NCI-H748 treated with DMSO at 0.1 percent for 48 hours (cell line): ENCODE results near the gene CDH13.

ENCODE experiments used
- DNase-seq: peaks from one replicate; lab custom pipeline; 2025; lab: John Stamatoyannopoulos, UW

Gene CDH13

GRCh38 chr16:82699260-82699659 is 72.5 kb downstream of the CDH13 start:
- no peak for DNase-seq

GRCh38 chr16:82699711-82700495 is 73.1 kb downstream of the CDH13 start:
- no peak for DNase-seq

GRCh38 chr16:82700541-82701235 is 73.9 kb downstream of the CDH13 start:
- DNase-seq, result no peak

GRCh38 chr16:82701442-82701955 is 74.7 kb downstream of the CDH13 start:
- DNase-seq, result no peak

- DNase-seq, result no peak
These were observed 76.4 kb downstream of the CDH13 start for GRCh38 chr16:82703161-82703560.

GRCh38 chr16:82703871-82704768 is 77.4 kb downstream of the CDH13 start:
- no peak for DNase-seq

GRCh38 chr16:82709987-82710386 is 83.2 kb downstream of the CDH13 start:
- DNase-seq, result no peak

- DNase-seq, result no peak
These were observed 87.0 kb downstream of the CDH13 start for GRCh38 chr16:82713778-82714177.

GRCh38 chr16:82715160-82715559 is 88.4 kb downstream of the CDH13 start:
- no peak for DNase-seq

GRCh38 chr16:82715833-82716232 is 89.1 kb downstream of the CDH13 start:
- no peak for DNase-seq

GRCh38 chr16:82716361-82716855 is 89.6 kb downstream of the CDH13 start:
- DNase-seq, result no peak

GRCh38 chr16:82720414-82720813 is 93.6 kb downstream of the CDH13 start:
- DNase-seq, result no peak

- no peak for DNase-seq
These were observed 99.5 kb downstream of the CDH13 start for GRCh38 chr16:82726306-82726705.

GRCh38 chr16:82728901-82729300 is 102.1 kb downstream of the CDH13 start:
- DNase-seq, result no peak

GRCh38 chr16:82730901-82731300 is 104.1 kb downstream of the CDH13 start:
- DNase-seq, result no peak

GRCh38 chr16:82732461-82732860 is 105.7 kb downstream of the CDH13 start:
- DNase-seq, result no peak

GRCh38 chr16:82735186-82735585 is 108.4 kb downstream of the CDH13 start:
- no peak for DNase-seq

- DNase-seq, result no peak
These were observed 108.9 kb downstream of the CDH13 start for GRCh38 chr16:82735673-82736091.

- no peak for DNase-seq
These were observed 109.5 kb downstream of the CDH13 start for GRCh38 chr16:82736224-82736623.

GRCh38 chr16:82738699-82739098 is 111.9 kb downstream of the CDH13 start:
- no peak for DNase-seq

GRCh38 chr16:82741073-82741615 is 114.4 kb downstream of the CDH13 start:
- no peak for DNase-seq

GRCh38 chr16:82744958-82745357 is 118.2 kb downstream of the CDH13 start:
- no peak for DNase-seq
